Smooth muscle cell (in vitro differentiated cells): ENCODE measurements around the gene SLC15A4. TPM values are rescaled to one million over a fixed set of nuclear protein-coding genes. Genes with fewer than 3 reads are reported as not detected.

Experiments
- DNase-seq: peaks from one replicate; lab custom pipeline; 2025; ENCODE audit not compliant: unreplicated experiment; lab: John Stamatoyannopoulos, UW
- H2AFZ ChIP-seq: fragments of 200-600 bp; sonication (generic); 2 replicates; pipeline ENCODE4 v1.6.0; 2016; ENCODE audit warnings: antibody characterized with exemption, low read depth, mild to moderate bottlenecking
- H3F3A ChIP-seq: fragments of 200-600 bp; sonication (generic); 2 replicates; pipeline ENCODE4 v1.6.0; 2017; ENCODE audit warnings: antibody characterized with exemption, low read depth
- H3K27ac ChIP-seq: fragments of 200-600 bp; sonication (generic); 2 replicates; pipeline ENCODE4 v1.5.1; 2016; ENCODE audit warnings: low read depth, mild to moderate bottlenecking
- H3K27me3 ChIP-seq: fragments of 200-600 bp; sonication (generic); 2 replicates; pipeline ENCODE4 v1.6.1; 2016; ENCODE audit warnings: low read depth, mild to moderate bottlenecking
- H3K36me3 ChIP-seq: fragments of 200-600 bp; sonication (generic); 2 replicates; pipeline ENCODE4 v1.5.1; 2016; ENCODE audit warnings: low read depth
- H3K4me1 ChIP-seq: fragments of 200-600 bp; sonication (generic); 2 replicates; pipeline ENCODE4 v1.5.1; 2016; ENCODE audit warnings: low read depth
- H3K4me2 ChIP-seq: fragments of 200-600 bp; sonication (generic); 2 replicates; pipeline ENCODE4 v1.6.0; 2016; ENCODE audit warnings: mild to moderate bottlenecking
- H3K4me3 ChIP-seq: fragments of 200-600 bp; sonication (generic); 2 replicates; pipeline ENCODE4 v1.5.1; 2016; ENCODE audit warnings: mild to moderate bottlenecking
- H3K79me2 ChIP-seq: fragments of 200-600 bp; sonication (generic); 2 replicates; pipeline ENCODE4 v1.6.0; 2016; ENCODE audit warnings: low read depth, mild to moderate bottlenecking
- H3K9ac ChIP-seq: fragments of 200-600 bp; sonication (generic); 2 replicates; pipeline ENCODE4 v1.6.0; 2016; ENCODE audit warnings: low read depth
- H3K9me3 ChIP-seq: fragments of 200-600 bp; sonication (generic); replicated peaks from 2 replicates; pipeline ENCODE4 v1.5.1; 2016; ENCODE audit warnings: low read depth
- H4K20me1 ChIP-seq: fragments of 200-600 bp; sonication (generic); 2 replicates; pipeline ENCODE4 v1.6.0; 2016; ENCODE audit warnings: low read depth
- CTCF ChIP-seq: fragments of 200-600 bp; sonication (generic); IDR thresholded peaks from 2 replicates; pipeline ENCODE4 v1.5.1; 2017; ENCODE audit warnings: borderline replicate concordance, mild to moderate bottlenecking, antibody characterized with exemption; ENCODE audit not compliant: insufficient read depth, poor library complexity, severe bottlenecking
- WGBS: methylation state at CpG from one replicate; pipeline ENCODE4 v1.1.7; 2016; ENCODE audit warnings: low lambda C conversion rate; 5-methylcytosine and 5-hydroxymethylcytosine counted together
- polyA plus RNA-seq: library from polyadenylated mRNA; unstranded; fragments of >200 nt; fragmentation: Nextera tagmentation; extraction: Ambion mirVana; gene quantifications from 2 replicates; pipeline ENCODE4 v1.2.1, GENCODE V29; 2016
- total RNA-seq: library from RNA; depleted of rRNA; stranded (reverse); fragments of >200 nt; gene quantifications from 2 replicates; pipeline ENCODE4 v1.2.3, GENCODE V29; 2014

The SLC15A4 gene
- total and polyA plus RNA-seq, 2 experiments from 2014 or later, result 35.0 to 37.3 TPM

GRCh38 chr12:128802756-128803155, 21.0 kb downstream of the SLC15A4 start:
- Histone ChIP-seq H3K27me3 (no peaks in the 10 kb centered on the region), H3K9ac (no peak overlapping the region), H3K4me3 (no peak overlapping the region), H3K36me3 (peaks cover 16% of the 10 kb centered on the region), H3K27ac (no peak overlapping the region), H3K79me2 (peaks cover 21% of the 10 kb centered on the region), H2AFZ (no peak overlapping the region), H4K20me1 (peaks cover 52% of the 10 kb centered on the region), H3K4me2 (no peak overlapping the region), H3K9me3 (no peaks in the 10 kb centered on the region), H3K4me1 (peaks cover 5% of the 10 kb centered on the region), H3F3A (no peaks in the 10 kb centered on the region)
- no peak for TF ChIP-seq CTCF
- DNase-seq, result no peak
- WGBS, result 89% methylated on average over 13 of the region's 13 CpGs

- Histone ChIP-seq H3F3A (no peaks in the 10 kb centered on the region), H3K4me2 (peak overlapping the region; percentile 40), H2AFZ (no peak overlapping the region), H3K9me3 (no peaks in the 10 kb centered on the region), H4K20me1 (peaks cover 47% of the 10 kb centered on the region), H3K4me1 (peaks cover 8% of the 10 kb centered on the region), H3K4me3 (no peak overlapping the region), H3K27ac (no peak overlapping the region), H3K27me3 (no peaks in the 10 kb centered on the region), H3K9ac (no peak overlapping the region), H3K79me2 (peaks cover 21% of the 10 kb centered on the region), H3K36me3 (peaks cover 14% of the 10 kb centered on the region)
- DNase-seq, result no peak
- 84% methylated on average over 8 of the region's 8 CpGs for WGBS
- no peak for TF ChIP-seq CTCF
Measured at GRCh38 chr12:128801879-128802391, 21.8 kb downstream of the SLC15A4 start.

GRCh38 chr12:128800606-128801005, 23.2 kb downstream of the SLC15A4 start:
- H3K9ac ChIP-seq, result no peak overlapping the region
- no peak overlapping the region for H3K27ac ChIP-seq
- no peak overlapping the region for H3K4me2 ChIP-seq
- H2AFZ ChIP-seq, result no peak overlapping the region
- peaks cover 8% of the 10 kb centered on the region for H3K4me1 ChIP-seq
- H3K79me2 ChIP-seq, result peaks cover 21% of the 10 kb centered on the region
- no peak for TF ChIP-seq CTCF
- no peak for DNase-seq
- peaks cover 14% of the 10 kb centered on the region for H3K36me3 ChIP-seq
- H3K9me3 ChIP-seq, result no peaks in the 10 kb centered on the region
- no peaks in the 10 kb centered on the region for H3K27me3 ChIP-seq
- H3K4me3 ChIP-seq, result no peak overlapping the region
- H3F3A ChIP-seq, result no peaks in the 10 kb centered on the region
- WGBS, result 98% methylated on average over 14 of the region's 14 CpGs
- peaks cover 48% of the 10 kb centered on the region for H4K20me1 ChIP-seq
